Stomach (tissue), 4 donors: Measurements from ENCODE around the gene RECK.

Experiments used
- POLR2A ChIP-seq, 4 donors: fragments of 450-650 bp; IDR thresholded peaks; one replicate each; pipeline ENCODE4 v1.6.1; 2016; ENCODE audit warnings: antibody characterized with exemption in 4 of 4, control low read depth in 2 of 4, mild to moderate bottlenecking in 1 of 4, moderate library complexity in 1 of 4
- POLR2AphosphoS5 ChIP-seq, 3 donors: sonication (generic); formaldehyde crosslinking; IDR thresholded peaks; one replicate each; pipeline ENCODE4 v1.6.1; 2016; ENCODE audit warnings: antibody characterized with exemption in 3 of 3

- TF ChIP-seq POLR2A (IDR thresholded peaks at IDR 0.05) (no peak), POLR2AphosphoS5 (IDR thresholded peaks at IDR 0.05) (no peak)
Observed at GRCh38 chr9:36152741-36153438, 116.2 kb downstream of the RECK start.
